Islet precursor cell (in vitro differentiated cells): ENCODE data around the gene SH3BGRL.

Experiments
- DNase-seq: peaks from one replicate; pipeline ENCODE4 v3.0.0-alpha.2; 2018

Gene SH3BGRL

GRCh38 chrX:81201671-81202455 lies at the start of gene SH3BGRL, which contains the start of gene HMGN5:
Gene SH3BGRL (plus strand): TSS chrX:81202102. CDS start chrX:81202201, 99 bp downstream.
Gene HMGN5 (minus strand): TSS chrX:81201913. CDS start chrX:81121549, 80,364 bp downstream.
- DNase-seq, result peak; percentile 90

GRCh38 chrX:81168391-81168790 lies 33.5 kb upstream of the SH3BGRL start:
- DNase-seq, result no peak

GRCh38 chrX:81174286-81174685 lies 27.6 kb upstream of the SH3BGRL start:
- no peak for DNase-seq

GRCh38 chrX:81195259-81195658 lies 6.6 kb upstream of the SH3BGRL start:
- DNase-seq, result no peak

GRCh38 chrX:81195712-81196111 lies 6.2 kb upstream of the SH3BGRL start:
- peak; percentile 66 for DNase-seq

GRCh38 chrX:81201071-81201470 lies 831 bp upstream of the SH3BGRL start:
- no peak for DNase-seq

- no peak for DNase-seq
Measured at GRCh38 chrX:81202456-81202819, 536 bp downstream of the SH3BGRL start.

- no peak for DNase-seq
Measured at GRCh38 chrX:81202943-81203342, 1.0 kb downstream of the SH3BGRL start.

GRCh38 chrX:81205551-81205950 lies 3.6 kb downstream of the SH3BGRL start:
- DNase-seq, result no peak

- DNase-seq, result no peak
Measured at GRCh38 chrX:81206476-81206875, 4.6 kb downstream of the SH3BGRL start.

GRCh38 chrX:81208916-81209315 lies 7.0 kb downstream of the SH3BGRL start:
- no peak for DNase-seq

GRCh38 chrX:81215685-81216084 lies 13.8 kb downstream of the SH3BGRL start:
- DNase-seq, result no peak

GRCh38 chrX:81229229-81229628 lies 27.3 kb downstream of the SH3BGRL start:
- no peak for DNase-seq

GRCh38 chrX:81229901-81230300 lies 28.0 kb downstream of the SH3BGRL start:
- no peak for DNase-seq

GRCh38 chrX:81231476-81231875 lies 29.6 kb downstream of the SH3BGRL start:
- no peak for DNase-seq

GRCh38 chrX:81232218-81232617 lies 30.3 kb downstream of the SH3BGRL start:
- DNase-seq, result no peak

GRCh38 chrX:81237516-81237915 lies 35.6 kb downstream of the SH3BGRL start:
- no peak for DNase-seq

- no peak for DNase-seq
Measured at GRCh38 chrX:81238166-81238565, 36.3 kb downstream of the SH3BGRL start.

GRCh38 chrX:81240701-81241331 lies 38.9 kb downstream of the SH3BGRL start:
- no peak for DNase-seq

GRCh38 chrX:81241753-81242152 lies 39.9 kb downstream of the SH3BGRL start:
- no peak for DNase-seq

GRCh38 chrX:81255876-81256275 lies 54.0 kb downstream of the SH3BGRL start:
- no peak for DNase-seq

- no peak for DNase-seq
Measured at GRCh38 chrX:81257817-81258216, 55.9 kb downstream of the SH3BGRL start.

GRCh38 chrX:81259020-81259713 lies 57.3 kb downstream of the SH3BGRL start:
- DNase-seq, result no peak
